GM18951 (cell line): ENCODE measurements around the gene NAV2.

Experiments used
- POLR2A ChIP-seq: IDR thresholded peaks from 4 replicates; pipeline ENCODE4 v1.6.1; 2011; ENCODE audit warnings: mild to moderate bottlenecking; ENCODE audit not compliant: insufficient read length, insufficient read depth; ENCODE audit errors: extremely low read depth
- in situ Hi-C: fragments of 300-500 bp; cut with MboI; formaldehyde crosslinking; loops from one replicate; pipeline ENCODE4 v1.12.0; 2022; ENCODE audit warnings: low sequenced_read_pairs, mixed read lengths, inconsistent platforms; ENCODE audit not compliant: unreplicated experiment

NAV2 gene

DNA sequence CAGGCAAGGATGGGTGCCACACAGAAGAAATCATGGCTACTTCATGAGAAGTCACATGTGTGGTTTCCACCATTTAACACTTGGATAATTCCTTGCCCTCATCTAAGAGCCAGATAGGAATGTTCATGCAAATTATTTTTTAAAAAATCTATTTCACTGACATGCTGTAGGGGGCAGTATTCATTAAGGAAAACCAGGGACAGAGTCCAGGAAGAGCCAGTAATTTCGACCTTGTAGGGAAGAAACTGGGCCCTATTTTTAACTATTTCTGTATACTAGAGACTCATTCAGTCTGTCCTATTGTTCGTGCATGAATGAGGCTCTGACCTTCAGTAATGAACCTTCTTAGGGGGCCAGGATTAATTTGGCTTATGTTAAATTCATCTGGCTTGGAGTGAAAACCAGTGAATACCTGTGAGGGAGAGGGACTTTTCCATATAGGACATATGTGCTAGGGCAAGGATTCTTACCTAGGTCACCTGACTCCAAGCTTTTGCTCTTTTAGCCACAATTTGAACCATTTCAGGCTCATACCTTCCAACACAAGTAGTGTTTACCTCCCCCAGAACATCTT, 192.7 kb downstream of the NAV2 start:
- no peak for TF ChIP-seq POLR2A
- in situ Hi-C loops, result loop anchor here (25.0 kb wide), 1 partner anchor 593 kb away; no protein-coding TSS in a partner anchor

DNA sequence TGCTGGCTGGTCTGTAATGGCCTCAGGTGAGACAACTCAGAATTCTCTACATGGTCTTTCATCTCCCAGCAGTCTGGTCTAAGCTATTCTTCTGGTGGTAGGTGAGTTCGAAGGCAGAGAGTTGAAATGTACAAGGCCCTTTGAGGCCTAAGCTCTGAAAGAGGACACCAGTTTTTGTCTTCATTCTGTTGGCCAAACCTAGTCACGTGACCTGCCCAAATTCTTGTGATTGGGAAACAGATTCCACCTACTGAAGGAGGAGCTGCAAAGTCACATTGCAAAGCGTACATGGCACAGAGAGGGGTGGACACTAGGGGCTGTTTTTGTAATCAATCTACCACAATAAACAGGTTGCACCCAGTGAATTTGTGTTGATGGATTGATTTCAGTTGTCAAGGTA, 193.5 kb downstream of the NAV2 start:
- in situ Hi-C loops, result loop anchor here (25.0 kb wide), 1 partner anchor 594 kb away; no protein-coding TSS in a partner anchor

DNA sequence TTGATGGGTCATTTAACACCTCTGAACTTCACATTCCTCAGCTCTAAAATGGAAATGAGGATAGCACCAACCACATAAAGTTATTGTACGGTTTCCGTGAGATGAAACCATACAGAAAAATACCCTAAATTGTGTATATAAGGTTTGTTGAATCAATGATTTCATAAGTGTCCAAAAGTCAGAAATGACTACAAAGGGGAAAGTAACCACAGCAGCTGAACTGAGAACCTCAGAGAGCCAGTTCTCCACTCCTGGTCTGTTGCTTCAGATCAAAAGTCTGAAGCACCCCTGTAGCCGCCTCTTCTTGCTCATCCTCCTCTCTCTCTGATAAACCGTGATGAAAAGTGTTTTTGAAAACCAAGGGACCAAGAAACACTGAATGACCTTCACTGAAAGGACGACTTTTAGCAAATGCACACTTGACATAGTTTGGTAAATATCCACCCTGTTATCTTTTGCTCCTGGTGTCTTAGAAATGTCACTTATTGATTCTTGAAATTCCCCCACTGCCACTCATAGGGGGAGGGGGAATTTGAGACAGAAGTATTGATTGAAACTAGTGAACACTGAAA, 194.5 kb downstream of the NAV2 start:
- TF ChIP-seq POLR2A, result no peak
- in situ Hi-C loops, result loop anchor here (25.0 kb wide), 1 partner anchor 595 kb away; no protein-coding TSS in a partner anchor

More for the DNA sequence above, 193.5 kb downstream of the NAV2 start:
- no peak for TF ChIP-seq POLR2A

DNA sequence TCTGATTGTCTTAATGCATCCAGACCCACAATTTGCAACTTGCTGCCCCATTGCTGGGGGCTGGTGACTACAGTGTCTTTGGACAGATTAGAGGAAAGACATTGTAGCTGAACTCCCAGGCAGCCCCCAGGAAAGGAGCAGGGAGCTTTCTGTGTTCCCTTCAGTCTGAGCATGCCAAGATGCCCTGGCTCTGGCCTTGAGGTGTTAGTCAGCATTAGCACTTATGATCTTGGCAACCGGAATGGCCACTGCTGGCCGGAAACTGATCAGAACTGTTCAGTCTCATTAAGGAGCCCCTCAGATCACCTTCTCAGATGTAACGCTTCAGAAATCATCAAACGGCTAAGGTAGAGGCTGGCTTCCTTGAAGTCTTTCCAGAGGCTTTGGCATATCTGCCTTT, 195.2 kb downstream of the NAV2 start:
- in situ Hi-C loops, result loop anchor here (25.0 kb wide), 1 partner anchor 596 kb away; no protein-coding TSS in a partner anchor
- no peak for TF ChIP-seq POLR2A

DNA sequence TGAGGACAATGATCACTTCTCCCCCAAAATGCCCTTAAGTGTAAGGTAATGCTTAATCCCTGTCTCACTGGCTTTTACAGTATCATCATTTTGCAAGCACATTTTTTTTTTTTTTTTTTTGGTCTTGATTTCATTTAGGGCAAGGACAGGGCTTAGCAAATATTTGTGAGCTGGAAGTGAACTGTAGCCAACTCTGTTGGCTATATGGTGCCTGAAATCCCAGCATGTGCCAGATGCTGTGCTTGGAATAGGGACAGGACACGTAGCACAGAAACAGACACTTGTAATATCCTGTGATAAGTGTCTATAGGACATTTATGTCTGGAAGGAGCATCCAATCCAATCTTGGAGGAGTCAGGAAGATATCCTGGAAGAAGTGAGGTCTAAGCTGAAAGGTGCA, 198.3 kb downstream of the NAV2 start:
- in situ Hi-C loops, result loop anchor here (25.0 kb wide), 1 partner anchor 599 kb away; no protein-coding TSS in a partner anchor
- TF ChIP-seq POLR2A, result no peak

DNA sequence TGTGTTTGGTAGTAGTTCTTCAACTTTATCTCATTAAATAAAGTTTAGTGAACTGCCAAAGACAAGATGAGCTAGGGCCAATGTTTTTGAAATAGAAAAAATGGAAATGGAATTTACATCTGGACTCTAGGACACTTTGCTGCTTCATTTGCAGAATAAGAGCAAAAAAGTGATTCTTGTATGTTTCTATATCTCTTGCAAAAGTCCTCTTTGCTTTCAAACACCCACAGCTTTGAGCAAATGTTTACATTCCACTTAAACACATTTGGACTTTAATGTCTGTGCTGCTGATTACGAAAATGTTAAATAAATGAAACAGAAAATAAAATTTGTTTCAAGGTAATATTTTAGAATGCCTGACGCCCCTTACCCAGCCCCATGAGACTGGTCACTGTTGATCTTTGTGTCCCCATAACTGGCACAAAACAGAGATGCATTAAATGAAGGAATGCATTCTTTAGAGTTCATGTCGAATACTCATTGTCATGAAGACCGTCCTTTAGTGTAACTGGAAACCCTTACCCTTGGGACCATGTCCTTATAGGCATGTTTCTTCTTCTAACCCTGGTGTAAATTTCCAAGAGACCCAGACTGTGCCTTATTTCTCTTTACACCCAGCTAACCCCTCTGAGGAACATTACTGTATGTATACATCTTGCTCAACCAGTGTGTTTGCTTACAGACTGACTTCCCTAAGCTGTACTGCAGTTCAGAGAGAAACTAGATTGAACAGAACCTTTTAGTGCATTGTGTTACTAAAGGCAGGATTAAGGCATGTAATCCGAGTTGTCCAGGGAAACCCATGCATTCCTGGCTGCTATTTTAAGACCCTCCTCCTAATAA, 199.7 kb downstream of the NAV2 start:
- TF ChIP-seq POLR2A, result no peak
- in situ Hi-C loops, result loop anchor here (25.0 kb wide), 1 partner anchor 600 kb away; no protein-coding TSS in a partner anchor

DNA sequence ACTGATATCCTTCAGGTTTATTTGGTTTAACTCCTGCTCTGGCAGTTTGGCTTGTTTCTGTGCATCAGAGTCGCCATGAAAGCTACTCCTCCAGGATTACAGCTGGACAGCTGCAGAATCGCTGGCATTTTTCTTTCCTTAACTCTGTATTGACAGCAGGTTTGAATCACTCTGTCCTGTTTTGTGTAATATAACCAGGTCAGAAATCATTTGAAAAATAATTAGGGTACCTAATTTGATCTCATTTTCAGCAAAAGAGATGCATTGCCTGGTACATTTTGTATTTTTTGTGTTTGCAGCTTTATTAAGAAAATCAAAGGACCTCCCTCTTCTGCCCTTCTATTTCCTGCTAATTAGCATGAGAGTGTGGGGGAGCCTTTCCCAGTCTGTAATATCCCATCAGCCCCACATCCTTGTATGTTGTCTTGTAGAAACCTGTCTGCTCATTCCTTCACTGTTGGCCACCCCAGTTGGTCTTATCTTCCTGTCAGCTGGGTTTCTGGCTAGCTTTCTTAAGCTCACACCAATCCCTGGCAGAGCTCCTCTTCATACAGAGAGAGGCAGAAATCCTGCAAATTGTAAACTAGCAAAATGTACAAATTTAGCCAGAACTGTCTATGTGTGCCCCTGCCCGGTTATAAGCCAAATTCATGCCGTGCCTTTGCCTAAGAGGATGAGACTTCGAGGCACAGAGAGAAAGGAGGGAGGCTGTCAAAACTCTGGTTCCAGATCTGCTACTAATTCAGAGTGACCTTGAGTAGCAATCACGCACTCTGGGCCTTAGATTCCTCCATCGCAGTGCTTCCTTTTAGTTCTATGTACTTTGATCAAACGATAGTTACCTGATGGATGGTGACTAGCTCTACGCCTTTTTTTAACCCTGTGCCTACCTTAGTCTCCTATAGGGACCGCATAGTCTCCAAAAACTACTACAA, 200.6 kb downstream of the NAV2 start:
- in situ Hi-C loops, result loop anchor here (25.0 kb wide), 1 partner anchor 601 kb away; no protein-coding TSS in a partner anchor
- TF ChIP-seq POLR2A, result no peak

DNA sequence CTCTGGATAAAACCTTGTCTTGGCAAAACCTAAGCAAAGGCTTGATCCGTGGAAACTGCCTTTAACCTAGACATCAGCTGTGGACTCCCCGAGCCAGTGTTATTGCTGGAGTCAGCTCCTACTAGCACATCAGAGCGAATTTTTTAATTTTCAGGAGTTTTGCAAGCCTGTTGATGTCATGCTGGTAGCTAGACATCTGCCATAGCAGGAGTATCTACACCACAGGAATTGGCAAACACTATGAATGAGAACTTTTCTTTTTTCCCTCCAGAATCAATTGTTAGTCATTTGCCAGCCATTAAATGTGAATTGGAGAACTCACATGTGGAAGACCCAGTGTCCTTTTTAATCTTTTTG, 201.2 kb downstream of the NAV2 start:
- TF ChIP-seq POLR2A, result no peak
- in situ Hi-C loops, result loop anchor here (25.0 kb wide), 1 partner anchor 602 kb away; no protein-coding TSS in a partner anchor

DNA sequence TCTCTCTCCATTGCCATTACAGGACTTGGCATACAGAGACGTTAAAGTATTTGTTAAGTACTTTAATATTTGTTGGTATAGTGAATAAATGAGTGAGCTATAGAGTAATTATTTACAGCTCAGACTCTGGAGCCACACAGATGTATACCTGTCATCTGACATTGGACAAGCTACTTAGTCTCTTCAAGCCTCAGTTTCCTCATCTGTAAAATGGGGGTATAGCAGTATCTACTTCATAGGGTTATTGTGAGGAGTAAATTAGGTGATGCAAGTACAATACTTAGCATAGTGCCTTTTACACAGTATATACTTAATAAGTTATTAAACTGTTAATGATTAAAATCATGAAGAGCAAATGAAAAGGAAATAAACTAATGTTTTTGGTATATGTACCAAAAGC, 203.2 kb downstream of the NAV2 start:
- TF ChIP-seq POLR2A, result no peak

DNA sequence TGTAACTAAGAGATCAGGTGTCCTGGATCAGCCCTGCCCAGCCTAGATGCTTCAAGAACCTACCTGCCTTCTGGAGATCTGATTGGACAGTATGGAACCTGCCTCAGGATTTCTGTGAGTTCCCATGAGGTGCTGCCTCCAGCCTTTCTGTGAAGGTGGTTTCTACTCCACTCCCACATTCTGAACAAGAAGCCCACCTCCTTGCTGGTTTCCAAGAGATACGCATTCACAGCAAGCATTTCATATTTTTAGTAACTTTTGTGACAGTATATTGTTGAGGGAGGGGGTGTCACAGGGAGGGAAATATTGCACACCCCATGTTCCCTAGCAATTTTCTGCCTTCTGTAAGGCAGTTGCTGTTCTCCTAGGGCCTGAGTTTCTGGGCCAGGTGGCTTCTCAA, 204.4 kb downstream of the NAV2 start:
- TF ChIP-seq POLR2A, result no peak
- in situ Hi-C loops, result loop anchor here (25.0 kb wide), 1 partner anchor 605 kb away; no protein-coding TSS in a partner anchor

More for the DNA sequence above, 203.2 kb downstream of the NAV2 start:
- in situ Hi-C loops, result loop anchor here (25.0 kb wide), 1 partner anchor 604 kb away; no protein-coding TSS in a partner anchor

DNA sequence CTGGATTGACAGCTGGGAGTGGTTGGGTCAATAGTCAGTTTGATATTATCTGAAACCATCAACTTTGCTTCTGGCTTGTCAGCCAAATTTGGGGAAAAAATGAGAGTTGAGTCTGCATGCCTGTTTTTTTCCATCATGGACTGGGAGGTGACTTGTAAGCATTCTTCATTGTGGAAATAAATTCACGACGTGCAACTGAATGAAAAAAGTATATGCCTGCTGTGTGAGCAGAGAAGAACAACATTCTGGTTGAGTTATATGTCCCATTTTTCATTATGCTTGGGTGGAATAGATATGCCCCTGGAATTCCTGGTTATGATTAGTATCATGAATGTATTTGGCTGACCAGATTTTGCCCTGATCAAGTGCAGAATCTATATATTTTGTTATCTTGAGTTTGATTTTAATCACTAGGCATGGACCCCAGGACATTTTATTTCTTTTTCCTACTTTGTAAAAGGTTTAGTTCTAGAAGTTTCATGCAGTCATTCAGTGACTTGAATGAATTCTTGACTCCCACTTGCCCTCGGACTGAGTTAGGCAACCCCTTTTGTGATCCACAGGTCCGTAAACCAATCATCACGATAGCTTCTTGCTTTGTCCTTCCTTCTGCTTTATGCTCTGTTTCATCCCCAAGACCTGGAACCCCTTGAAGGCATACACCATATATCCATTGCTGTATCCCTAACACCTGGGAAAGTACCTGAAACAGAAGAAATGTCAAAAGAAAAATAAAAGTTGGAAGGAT, 205.8 kb downstream of the NAV2 start:
- TF ChIP-seq POLR2A, result no peak
- in situ Hi-C loops, result loop anchor here (25.0 kb wide), 1 partner anchor 606 kb away; no protein-coding TSS in a partner anchor
